BLaER1 (cell line): Measurements from ENCODE around the gene MCF2L2.

ENCODE experiments used
- H3K27ac ChIP-seq: shearing (Covaris generic); formaldehyde crosslinking; 2 replicates; pipeline ENCODE4 v1.8.1; 2022
- H3K27me3 ChIP-seq: shearing (Covaris generic); formaldehyde crosslinking; 2 replicates; pipeline ENCODE4 v1.8.1; 2022
- H3K36me3 ChIP-seq: shearing (Covaris generic); formaldehyde crosslinking; 2 replicates; pipeline ENCODE4 v1.8.1; 2022
- H3K4me1 ChIP-seq: shearing (Covaris generic); formaldehyde crosslinking; 2 replicates; pipeline ENCODE4 v1.8.1; 2022
- H3K4me2 ChIP-seq: shearing (Covaris generic); formaldehyde crosslinking; 2 replicates; pipeline ENCODE4 v1.8.1; 2022
- H3K4me3 ChIP-seq: shearing (Covaris generic); formaldehyde crosslinking; 2 replicates; pipeline ENCODE4 v1.8.1; 2022
- H3K9ac ChIP-seq: shearing (Covaris generic); formaldehyde crosslinking; 2 replicates; pipeline ENCODE4 v1.8.1; 2022
- H3K9me3 ChIP-seq: shearing (Covaris generic); formaldehyde crosslinking; 2 replicates; pipeline ENCODE4 v1.8.1; 2022
- H4K20me1 ChIP-seq: shearing (Covaris generic); formaldehyde crosslinking; 2 replicates; pipeline ENCODE4 v1.8.1; 2022
- Cebpa-rat ChIP-seq: shearing (Covaris generic); IDR thresholded peaks from 2 replicates; pipeline ENCODE4 v1.8.1; 2022

Gene MCF2L2

DNA sequence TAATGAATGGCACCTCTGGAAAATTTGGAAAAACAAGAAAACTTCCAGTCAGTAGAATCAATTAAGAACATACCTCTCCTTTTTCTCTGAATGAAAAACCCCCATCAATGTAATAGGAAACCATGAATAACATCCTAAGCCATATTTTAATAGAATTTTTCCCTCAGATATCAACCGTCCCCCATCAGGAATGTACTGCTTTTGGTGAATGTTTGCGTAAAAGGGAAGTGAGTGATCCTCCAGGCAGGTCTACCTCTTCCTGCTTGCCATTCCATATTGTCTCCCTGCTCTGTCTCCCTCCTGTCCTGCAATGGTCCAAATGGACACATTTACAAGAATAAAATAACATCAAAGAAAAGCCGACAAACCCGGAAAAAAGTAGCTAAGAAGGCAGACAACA is 296.7 kb downstream of the MCF2L2 start:
- H4K20me1 ChIP-seq: no peaks in the 10 kb centered on the region
- no peaks in the 10 kb centered on the region for H3K27me3 ChIP-seq
- H3K36me3 ChIP-seq: 0 out of 2 replicates have a peak, but pooled peaks cover 4% of the 10 kb centered on the region

DNA sequence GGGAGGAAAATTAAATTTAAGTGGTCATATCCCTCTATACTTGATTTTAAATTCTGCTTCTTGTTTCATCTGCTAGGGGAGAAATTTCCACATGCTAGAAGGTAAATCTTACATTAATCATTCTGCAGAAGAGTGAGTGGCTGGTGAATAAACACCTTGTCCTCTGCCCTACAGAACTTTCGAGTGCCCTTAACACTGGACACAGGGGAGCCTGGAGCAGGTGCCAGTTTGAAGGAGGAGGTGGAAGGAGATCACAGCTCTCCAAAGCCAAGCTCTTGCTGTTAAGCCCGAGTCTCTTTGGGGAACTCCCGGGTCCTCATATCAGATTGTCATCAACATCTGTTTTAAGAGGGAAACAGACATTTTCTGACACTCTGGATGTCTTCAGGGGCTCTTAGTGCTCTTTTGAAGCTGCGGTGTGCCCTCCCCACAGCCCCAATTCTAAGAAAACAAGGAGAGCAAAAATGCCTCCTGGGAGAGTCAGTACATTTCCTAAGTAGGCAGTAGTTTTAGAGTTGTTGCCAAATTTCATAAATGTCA is 297.2 kb downstream of the MCF2L2 start:
- no peaks in the 10 kb centered on the region for H3K27me3 ChIP-seq
- peaks cover 21% of the 10 kb centered on the region for H3K9me3 ChIP-seq
- H3K36me3 ChIP-seq: 0 out of 2 replicates have a peak, but pooled peaks cover 4% of the 10 kb centered on the region
- no peak overlapping the region for H3K27ac ChIP-seq
- no peak overlapping the region for H3K9ac ChIP-seq
- no peak for TF ChIP-seq Cebpa-rat
- H3K4me2 ChIP-seq: no peak overlapping the region
- H3K4me3 ChIP-seq: no peak overlapping the region
- no peaks in the 10 kb centered on the region for H3K4me1 ChIP-seq
- no peaks in the 10 kb centered on the region for H4K20me1 ChIP-seq

More for the DNA sequence above, 296.7 kb downstream of the MCF2L2 start:
- Histone ChIP-seq H3K4me2 (no peak overlapping the region), H3K9ac (no peak overlapping the region), H3K4me1 (no peaks in the 10 kb centered on the region), H3K9me3 (peaks cover 21% of the 10 kb centered on the region), H3K4me3 (no peak overlapping the region), H3K27ac (no peak overlapping the region)
- TF ChIP-seq Cebpa-rat: no peak

DNA sequence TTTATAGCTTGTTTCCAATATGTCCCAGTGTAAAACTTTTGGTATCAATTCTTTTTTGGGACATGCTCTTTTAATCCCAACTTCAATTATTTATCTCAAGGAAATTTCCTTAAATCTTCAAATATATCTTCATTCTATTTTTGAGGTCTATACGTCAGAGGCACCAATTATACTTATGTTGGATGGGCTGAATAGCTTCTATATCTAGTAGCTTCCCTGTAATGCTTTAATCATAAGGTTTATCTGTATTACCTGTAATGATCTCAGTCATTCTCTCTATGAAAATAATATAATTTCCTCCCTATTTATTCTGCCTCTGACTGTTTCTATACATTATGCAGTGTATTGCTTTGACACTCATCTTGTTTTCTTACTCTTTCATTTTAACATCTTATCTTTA is 299.2 kb downstream of the MCF2L2 start:
- Histone ChIP-seq H3K27me3 (no peaks in the 10 kb centered on the region), H3K4me2 (no peak overlapping the region), H3K4me3 (no peak overlapping the region), H3K4me1 (no peaks in the 10 kb centered on the region), H4K20me1 (no peaks in the 10 kb centered on the region), H3K9me3 (peaks cover 21% of the 10 kb centered on the region), H3K27ac (no peak overlapping the region), H3K36me3 (0 out of 2 replicates have a peak, but pooled peaks cover 4% of the 10 kb centered on the region), H3K9ac (no peak overlapping the region)
- TF ChIP-seq Cebpa-rat: no peak

DNA sequence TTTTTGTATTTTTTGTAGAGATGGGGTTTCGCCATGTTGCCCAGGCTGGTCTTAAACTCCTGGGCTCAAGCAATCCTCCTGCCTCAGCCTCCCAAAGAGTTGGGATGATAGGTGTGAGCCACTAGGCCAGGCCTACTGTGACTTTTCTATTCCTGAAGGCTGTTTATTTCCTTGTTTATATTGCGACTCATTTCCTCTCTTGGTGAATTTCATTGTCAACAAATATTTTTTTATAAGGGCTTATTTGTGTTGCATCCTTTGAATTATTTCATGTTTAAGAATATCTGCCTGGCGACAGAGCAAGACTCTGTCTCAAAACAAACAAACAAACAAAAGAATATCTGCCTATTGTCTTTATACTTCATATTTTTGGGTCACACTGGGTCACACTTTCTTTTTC is 299.7 kb downstream of the MCF2L2 start:
- no peak overlapping the region for H3K9ac ChIP-seq

More for the DNA sequence above, 299.7 kb downstream of the MCF2L2 start:
- 0 out of 2 replicates have a peak, but pooled peaks cover 4% of the 10 kb centered on the region for H3K36me3 ChIP-seq
- peaks cover 21% of the 10 kb centered on the region for H3K9me3 ChIP-seq
- no peak overlapping the region for H3K4me2 ChIP-seq
- no peaks in the 10 kb centered on the region for H3K4me1 ChIP-seq
- TF ChIP-seq Cebpa-rat: no peak
- H3K27me3 ChIP-seq: no peaks in the 10 kb centered on the region
- no peak overlapping the region for H3K4me3 ChIP-seq
- no peak overlapping the region for H3K27ac ChIP-seq
- H4K20me1 ChIP-seq: no peaks in the 10 kb centered on the region
